ENCODE measurements around the gene ASIC2. TPM values are rescaled to one million over a fixed set of nuclear protein-coding genes. Genes with fewer than 3 reads are reported as not detected.

The ASIC2 gene
- total RNA-seq, 1 experiment from 2014 or later = not detected

DNA sequence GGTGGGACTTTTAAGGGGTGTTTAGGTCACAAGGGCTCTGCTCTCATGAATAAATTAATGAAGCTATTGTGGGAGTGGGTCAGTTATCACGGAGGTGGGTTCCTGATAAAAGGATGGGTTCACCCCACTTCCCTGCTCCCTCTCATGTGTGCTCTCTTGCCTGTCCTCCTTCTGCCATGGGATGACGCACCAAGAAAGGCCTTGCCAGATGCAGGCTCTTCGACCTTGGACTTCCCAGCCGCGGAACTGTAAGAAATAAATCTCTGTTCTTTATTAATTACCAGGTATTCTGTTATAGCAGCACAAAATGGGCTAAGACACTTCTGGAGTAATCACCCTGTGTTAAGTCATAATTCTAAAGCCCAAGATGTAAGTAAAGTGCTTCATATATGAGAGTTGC lies 141.5 kb downstream of the ASIC2 start:
- ChIA-PET RAD21 (ENCODE audit: low non-redundant PET in 1 of 2, low total read pairs in 2 of 2, uncharacterized antibody in 2 of 2, unreplicated experiment in 2 of 2) (interaction anchor here in 1 of 2 experiments (0.7 kb wide), 1 partner anchor 216 kb away, joined by 3 read pairs; no protein-coding TSS in a partner anchor), CTCF (no interaction called here), POLR2A (no interaction called here)
- H3K79me2 ChIP-seq (ENCODE audit: insufficient read depth, low read length) = no peaks in the 10 kb centered on the region
- intact Hi-C loops (cut with micrococcal nuclease) = no loop called here
- no peaks in the 10 kb centered on the region for H3K9me2 ChIP-seq (ENCODE audit: insufficient read depth)
- no peak overlapping the region for H3K4me3 ChIP-seq (replicated peaks in 1 of 2; ENCODE audit: low read depth in 1 of 2, low read length in 2 of 2)
- no peaks in the 10 kb centered on the region for H3K9me3 ChIP-seq (ENCODE audit: control insufficient read depth in 1 of 2, insufficient read depth in 1 of 2, low read depth in 1 of 2, low read length in 2 of 2)
- H3K4me2 ChIP-seq (ENCODE audit: low read length) = no peak overlapping the region
- no peak for ATAC-seq
- TF ChIP-seq CTCF (IDR thresholded peaks at IDR 0.05 in 2 of 3, conservative IDR thresholded peaks at IDR 0.05 in 1 of 3; ENCODE audit: borderline replicate concordance in 1 of 3, insufficient read depth in 1 of 3, low read depth in 2 of 3, low read length in 2 of 3) (no peak), JUND (IDR thresholded peaks at IDR 0.05) (no peak), EGR1 (IDR thresholded peaks at IDR 0.05; ENCODE audit: low read depth) (no peak), CEBPB (IDR thresholded peaks at IDR 0.05; ENCODE audit: low read depth) (no peak), ZFX (IDR thresholded peaks at IDR 0.05) (no peak), SP1 (IDR thresholded peaks at IDR 0.05; ENCODE audit: low read depth) (no peak), SRF (IDR thresholded peaks at IDR 0.05; ENCODE audit: low read depth) (no peak), EZH2phosphoT487 (IDR thresholded peaks at IDR 0.05; ENCODE audit: borderline replicate concordance) (no peak), REST (IDR thresholded peaks at IDR 0.05; ENCODE audit: low read depth) (no peak), FOSL1 (IDR thresholded peaks at IDR 0.05; ENCODE audit: low read depth) (no peak), TCF7L2 (IDR thresholded peaks at IDR 0.05; ENCODE audit: borderline replicate concordance, extremely low read depth, insufficient read depth, insufficient read length) (no peak), EZH2 (IDR thresholded peaks at IDR 0.05) (no peak), ELF1 (IDR thresholded peaks at IDR 0.05; ENCODE audit: borderline replicate concordance, low read depth) (no peak), RAD21 (IDR thresholded peaks at IDR 0.05; ENCODE audit: low read depth) (no peak), YY1 (IDR thresholded peaks at IDR 0.05; ENCODE audit: extremely low read depth, insufficient replicate concordance, low read depth, low read length) (no peak), CBX3 (IDR thresholded peaks at IDR 0.05; ENCODE audit: low read depth) (no peak), POLR2A (IDR thresholded peaks at IDR 0.05; ENCODE audit: borderline replicate concordance, extremely low read depth, insufficient read depth, insufficient read length) (no peak), SIN3A (IDR thresholded peaks at IDR 0.05; ENCODE audit: low read depth) (no peak)
- TF ChIP-seq, protein P1, sequence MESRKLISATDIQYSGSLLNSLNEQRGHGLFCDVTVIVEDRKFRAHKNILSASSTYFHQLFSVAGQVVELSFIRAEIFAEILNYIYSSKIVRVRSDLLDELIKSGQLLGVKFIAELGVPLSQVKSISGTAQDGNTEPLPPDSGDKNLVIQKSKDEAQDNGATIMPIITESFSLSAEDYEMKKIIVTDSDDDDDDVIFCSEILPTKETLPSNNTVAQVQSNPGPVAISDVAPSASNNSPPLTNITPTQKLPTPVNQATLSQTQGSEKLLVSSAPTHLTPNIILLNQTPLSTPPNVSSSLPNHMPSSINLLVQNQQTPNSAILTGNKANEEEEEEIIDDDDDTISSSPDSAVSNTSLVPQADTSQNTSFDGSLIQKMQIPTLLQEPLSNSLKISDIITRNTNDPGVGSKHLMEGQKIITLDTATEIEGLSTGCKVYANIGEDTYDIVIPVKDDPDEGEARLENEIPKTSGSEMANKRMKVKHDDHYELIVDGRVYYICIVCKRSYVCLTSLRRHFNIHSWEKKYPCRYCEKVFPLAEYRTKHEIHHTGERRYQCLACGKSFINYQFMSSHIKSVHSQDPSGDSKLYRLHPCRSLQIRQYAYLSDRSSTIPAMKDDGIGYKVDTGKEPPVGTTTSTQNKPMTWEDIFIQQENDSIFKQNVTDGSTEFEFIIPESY (IDR thresholded peaks at IDR 0.05; ENCODE audit: extremely low read depth, insufficient replicate concordance, low read length) = no peak
- TF ChIP-seq, protein P2, sequence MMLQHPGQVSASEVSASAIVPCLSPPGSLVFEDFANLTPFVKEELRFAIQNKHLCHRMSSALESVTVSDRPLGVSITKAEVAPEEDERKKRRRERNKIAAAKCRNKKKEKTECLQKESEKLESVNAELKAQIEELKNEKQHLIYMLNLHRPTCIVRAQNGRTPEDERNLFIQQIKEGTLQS (IDR thresholded peaks at IDR 0.05) = no peak
- no peaks in the 10 kb centered on the region for H3K36me3 ChIP-seq (ENCODE audit: control insufficient read depth in 1 of 2, insufficient read depth in 2 of 2, low read length in 2 of 2)
- H3K27ac ChIP-seq (ENCODE audit: low read depth, low read length) = no peak overlapping the region
- H3K9ac ChIP-seq (ENCODE audit: low read length) = no peak overlapping the region
- DNase-seq (ENCODE audit: low read depth, low spot score) = no peak
- H4K20me1 ChIP-seq (ENCODE audit: insufficient read depth) = no peaks in the 10 kb centered on the region
- peaks cover 11% of the 10 kb centered on the region for H3K27me3 ChIP-seq (ENCODE audit: insufficient read depth, low read length)
- BruUV-seq (replicated peaks) = no TSS peak
- no peak overlapping the region for H2AFZ ChIP-seq (ENCODE audit: low read depth, low read length, poor library complexity, severe bottlenecking)
- no peaks in the 10 kb centered on the region for H3K4me1 ChIP-seq (ENCODE audit: control insufficient read depth in 1 of 2, insufficient read depth in 2 of 2, low read length in 2 of 2)
